ENCODE data around the gene IZUMO1.
"Not testable (repeated sequence)": the region's sequence is repeated elsewhere in the genome, so short reads cannot be mapped to it uniquely, and the experiment has no call there.

IZUMO1 gene

DNA sequence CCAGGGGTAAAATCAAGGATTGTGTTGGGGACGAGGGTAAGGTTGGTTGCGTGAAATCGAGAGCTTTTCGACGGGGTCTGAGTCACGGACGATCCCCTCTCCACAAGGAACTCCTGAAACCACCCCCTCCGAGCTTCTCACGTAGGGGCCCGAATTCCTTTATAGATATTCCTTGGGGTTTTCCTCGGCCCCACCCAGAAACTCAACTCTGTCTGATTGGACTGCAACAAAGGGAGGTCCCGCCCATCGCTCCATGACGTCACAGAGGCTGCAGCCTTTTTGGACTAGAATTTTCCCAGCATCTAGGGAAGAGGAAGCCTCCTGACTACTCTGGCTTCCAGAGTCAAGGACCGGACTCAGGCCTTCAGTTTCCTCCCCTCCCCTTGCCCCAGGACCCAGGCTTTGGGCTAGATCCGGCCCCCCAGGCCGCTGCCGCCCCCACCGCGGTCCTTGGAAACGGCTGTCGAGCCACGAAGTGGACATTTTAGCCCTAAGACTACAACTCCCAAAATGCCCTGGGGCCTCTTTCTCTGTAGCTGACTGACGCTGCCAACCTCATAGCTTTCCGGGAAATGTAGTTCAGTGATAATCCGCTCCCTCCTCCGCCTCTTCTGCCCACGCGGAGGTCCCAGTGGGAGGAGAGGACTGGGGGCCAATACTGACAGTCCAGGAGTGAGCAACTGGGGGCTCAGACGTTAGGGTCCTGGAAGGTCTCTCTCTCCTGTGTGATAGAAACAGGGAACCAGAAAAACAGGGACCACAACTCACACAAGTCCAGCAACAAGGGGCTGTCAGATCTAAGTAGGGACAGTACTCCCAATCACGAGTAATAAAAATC is at the start of gene IZUMO1:
Gene IZUMO1 (minus strand): TSS at position 172 of the 838 bp plus-strand sequence. CDS start 1,050 bp downstream, outside the sequence.
- DNase-seq (ENCODE audit: low read depth in 2 of 2), result no peak

DNA sequence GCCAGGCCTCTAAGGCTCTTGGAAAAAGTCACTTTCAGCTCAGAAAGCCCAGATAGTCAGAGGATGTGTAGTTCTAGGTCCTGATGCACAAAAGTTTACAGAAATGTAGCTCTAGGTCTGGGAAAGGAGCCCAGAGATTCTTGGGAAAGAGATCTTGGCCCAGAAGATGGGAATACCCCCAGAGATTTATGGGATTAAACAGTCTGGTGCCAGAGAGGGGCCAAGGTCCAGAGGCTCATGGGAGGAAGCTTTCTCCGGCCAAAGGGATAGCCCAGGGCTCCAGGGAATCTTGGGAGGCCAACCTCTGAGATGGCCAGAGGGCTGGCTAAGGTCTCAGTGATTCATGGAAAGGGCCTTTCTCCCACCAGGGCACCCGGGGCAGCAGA is 49.0 kb upstream of the IZUMO1 start:
- no peak for DNase-seq (ENCODE audit: low read depth in 2 of 2)

DNA sequence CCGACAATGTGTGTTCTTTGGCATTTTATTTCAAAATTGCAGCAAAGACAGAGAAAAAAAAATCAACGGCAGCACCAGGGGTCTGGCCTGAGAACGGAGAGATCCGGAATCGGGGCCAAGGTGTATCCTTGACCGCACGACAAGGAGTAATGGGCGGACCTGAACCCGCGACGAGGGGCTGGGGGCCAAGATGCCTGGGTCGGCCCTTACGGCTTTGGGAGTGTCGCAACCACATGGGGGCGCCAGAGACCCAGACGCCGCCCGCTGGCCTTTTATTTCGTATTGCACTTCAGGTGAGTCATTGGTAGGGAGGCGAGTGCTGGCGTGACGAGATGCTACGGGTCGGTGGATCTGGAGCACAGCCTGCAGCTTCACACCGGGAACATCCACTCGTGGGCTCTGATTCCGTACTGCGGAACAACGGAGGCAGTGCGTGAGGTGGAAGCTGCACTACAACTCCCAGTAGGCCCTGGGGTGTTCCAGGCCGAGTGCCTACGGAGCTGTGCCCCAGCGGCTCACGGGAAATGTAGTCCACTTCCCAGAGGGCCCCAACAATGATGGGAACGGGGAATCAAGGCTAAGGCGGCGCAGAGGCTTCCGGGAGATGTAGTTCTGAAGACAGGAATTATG is 48.5 kb upstream of the IZUMO1 start:
- peak; percentile 60 to 64 for DNase-seq (ENCODE audit: low read depth in 2 of 2)

DNA sequence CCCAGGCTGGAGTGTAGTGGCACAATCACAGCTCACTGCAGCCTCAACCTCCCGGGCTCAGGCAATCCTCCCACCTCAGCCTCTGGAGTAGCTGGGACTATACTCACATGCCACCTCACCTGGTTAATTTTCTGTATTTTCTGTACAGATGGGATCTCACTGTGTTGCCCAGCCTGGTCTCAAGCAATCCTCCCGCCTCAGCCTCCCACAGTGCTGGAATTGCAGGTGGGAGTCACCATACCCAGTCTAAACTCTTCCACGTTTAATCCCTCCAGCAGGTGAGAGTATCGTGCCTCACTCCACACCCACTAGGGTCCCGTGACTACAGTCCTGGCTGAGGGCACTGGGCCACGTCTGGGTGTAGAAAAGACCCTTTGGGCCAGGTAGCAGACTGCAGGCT is 47.6 kb upstream of the IZUMO1 start:
- no peak for DNase-seq (ENCODE audit: low read depth in 2 of 2)

DNA sequence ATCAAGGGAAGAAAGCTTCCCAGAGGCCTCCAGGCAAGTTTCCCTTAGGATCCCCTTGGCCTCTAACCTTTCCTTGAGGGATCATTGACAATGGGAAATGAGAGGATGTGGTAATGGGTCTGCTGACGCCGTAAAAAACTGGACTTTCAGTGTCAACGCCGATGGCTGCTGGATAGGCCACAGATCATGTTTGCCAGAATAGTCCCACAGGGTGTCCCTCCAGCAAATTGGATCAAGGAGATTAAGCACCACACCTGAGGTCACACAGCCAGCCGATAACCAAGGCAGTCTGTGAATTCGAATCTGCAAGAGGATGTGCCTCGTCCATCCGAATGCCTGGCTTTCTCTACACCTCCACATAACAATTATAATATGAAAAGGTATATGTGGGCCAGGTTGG is 46.6 kb upstream of the IZUMO1 start:
- no peak for DNase-seq (ENCODE audit: low read depth in 2 of 2)

DNA sequence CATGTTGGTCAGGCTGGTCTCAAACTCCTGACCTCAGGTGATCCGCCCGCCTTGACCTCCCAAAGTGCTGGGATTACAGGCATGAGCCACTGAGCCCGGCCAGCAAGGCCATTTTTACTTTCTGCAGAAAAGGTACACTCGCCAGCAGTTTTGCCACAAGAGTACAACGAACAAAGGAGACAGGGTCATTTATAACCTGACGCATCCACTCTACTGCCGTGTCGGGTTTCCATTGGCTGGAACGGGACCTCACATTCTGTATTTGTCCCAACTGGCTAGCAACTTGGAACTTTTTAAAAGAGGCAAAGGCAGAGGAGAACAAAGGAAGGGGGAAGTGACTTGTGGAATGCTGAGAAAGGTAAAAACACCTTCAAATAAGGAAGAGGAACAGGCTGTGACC is 40.6 kb upstream of the IZUMO1 start:
- not testable (repeated sequence) for DNase-seq (ENCODE audit: low read depth in 2 of 2)

GRCh38 chr19:48786422-48786821 is 39.7 kb upstream of the IZUMO1 start:
- DNase-seq (ENCODE audit: low read depth in 2 of 2), result not testable (repeated sequence)

DNA sequence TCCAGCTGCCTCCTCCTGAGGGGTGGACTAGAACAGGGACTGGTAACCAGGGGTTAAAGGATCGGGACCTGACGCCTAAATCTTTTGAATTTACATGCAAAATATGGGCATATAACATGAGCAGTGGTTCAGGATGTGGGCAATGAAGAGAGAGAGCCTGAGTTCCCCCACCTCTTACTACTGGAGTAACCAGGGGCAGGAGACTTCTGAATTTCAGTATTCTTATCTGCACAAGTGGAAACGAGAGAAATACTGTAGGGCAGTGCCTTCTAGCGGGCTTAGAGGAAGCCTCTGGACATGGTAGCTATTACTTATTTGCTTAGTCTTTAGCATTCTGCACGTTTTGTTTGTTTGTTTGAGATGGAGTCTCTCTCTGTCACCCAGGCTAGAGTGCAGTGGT is 37.8 kb upstream of the IZUMO1 start:
- DNase-seq (ENCODE audit: low read depth in 2 of 2), result no peak

- DNase-seq (ENCODE audit: low read depth in 2 of 2), result no peak
Observed at GRCh38 chr19:48780631-48781391, 34.1 kb upstream of the IZUMO1 start.

DNA sequence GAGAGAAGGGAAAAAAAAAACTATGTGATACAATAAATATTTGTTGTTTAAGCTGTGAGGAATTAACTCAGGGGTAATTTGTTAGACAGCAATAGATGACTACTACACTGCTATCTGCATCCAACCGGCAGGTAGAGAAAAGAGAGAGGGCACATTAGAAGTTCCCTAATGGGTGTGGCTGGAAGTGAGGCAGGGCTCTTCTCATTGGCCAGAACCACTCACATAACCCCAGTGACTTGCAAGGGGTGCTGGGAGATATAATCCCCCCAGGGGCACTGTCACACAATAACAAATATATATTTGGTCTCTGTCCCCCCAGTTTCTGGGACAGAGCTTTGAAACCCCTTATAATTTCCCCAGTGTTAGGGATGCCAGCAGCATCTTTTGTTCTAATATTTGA is 32.9 kb upstream of the IZUMO1 start:
- no peak for DNase-seq (ENCODE audit: low read depth in 2 of 2)

- DNase-seq (ENCODE audit: low read depth in 2 of 2), result no peak
Observed at GRCh38 chr19:48777720-48778119, 31.0 kb upstream of the IZUMO1 start.

- no peak for DNase-seq (ENCODE audit: low read depth in 2 of 2)
Observed at GRCh38 chr19:48777139-48777538, 30.4 kb upstream of the IZUMO1 start.

- DNase-seq (ENCODE audit: low read depth in 2 of 2), result no peak
Observed at GRCh38 chr19:48772503-48772953, 25.8 kb upstream of the IZUMO1 start.

DNA sequence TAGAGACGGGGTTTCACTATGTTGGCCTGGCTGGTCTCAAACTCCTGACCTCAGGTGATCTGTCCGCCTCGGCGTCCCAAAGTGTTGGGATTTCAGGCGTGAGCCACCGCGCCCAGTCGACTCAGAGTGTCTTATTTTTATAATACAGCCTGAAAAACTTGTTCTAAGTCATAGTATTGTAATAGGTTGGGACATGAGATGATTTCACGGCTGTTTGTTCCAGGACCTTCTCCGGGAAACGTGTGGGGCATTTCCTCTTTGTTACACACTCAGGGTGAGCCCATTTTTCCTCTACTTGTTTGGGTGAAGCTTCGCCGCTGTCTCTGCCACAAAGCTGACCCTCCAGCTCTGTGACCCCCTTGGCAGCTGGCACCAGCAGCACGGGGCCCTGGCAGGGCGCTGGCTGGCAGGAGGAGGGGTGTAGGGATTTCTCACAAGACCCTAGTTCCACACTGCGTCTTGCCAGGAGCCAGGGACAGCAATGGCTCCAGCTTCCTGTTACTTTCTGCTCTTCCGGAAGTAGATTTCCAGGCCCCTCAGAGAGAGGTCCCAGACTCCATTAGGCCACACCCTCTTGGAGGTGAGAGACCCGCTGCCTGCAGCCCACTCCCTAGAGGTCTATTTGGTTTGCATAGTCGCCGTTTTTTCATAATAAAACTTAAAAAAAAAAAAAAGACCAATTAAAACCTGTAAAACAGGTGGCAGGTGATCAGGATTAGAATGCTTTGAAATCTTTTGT is 24.2 kb upstream of the IZUMO1 start:
- DNase-seq (ENCODE audit: low read depth in 2 of 2), result no peak

DNA sequence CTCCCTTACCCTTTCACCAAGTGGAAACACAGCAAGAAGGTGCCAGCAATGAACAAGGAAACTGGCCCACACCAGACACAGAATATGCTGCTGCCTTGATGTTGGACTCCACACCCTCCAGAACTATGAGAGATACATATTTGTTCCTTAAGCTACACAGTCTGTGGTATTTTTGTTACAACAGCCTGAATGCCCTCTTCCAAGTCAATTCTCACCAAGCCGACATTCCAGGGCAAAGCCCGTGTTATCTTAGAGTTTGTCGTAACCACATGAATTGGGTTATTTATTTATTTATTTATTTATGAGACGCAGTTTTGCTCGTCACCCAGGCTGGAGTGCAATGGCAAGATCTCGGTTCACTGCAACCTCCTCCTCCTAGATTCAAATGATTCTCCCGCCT is 23.6 kb upstream of the IZUMO1 start:
- DNase-seq (ENCODE audit: low read depth in 2 of 2), result no peak

DNA sequence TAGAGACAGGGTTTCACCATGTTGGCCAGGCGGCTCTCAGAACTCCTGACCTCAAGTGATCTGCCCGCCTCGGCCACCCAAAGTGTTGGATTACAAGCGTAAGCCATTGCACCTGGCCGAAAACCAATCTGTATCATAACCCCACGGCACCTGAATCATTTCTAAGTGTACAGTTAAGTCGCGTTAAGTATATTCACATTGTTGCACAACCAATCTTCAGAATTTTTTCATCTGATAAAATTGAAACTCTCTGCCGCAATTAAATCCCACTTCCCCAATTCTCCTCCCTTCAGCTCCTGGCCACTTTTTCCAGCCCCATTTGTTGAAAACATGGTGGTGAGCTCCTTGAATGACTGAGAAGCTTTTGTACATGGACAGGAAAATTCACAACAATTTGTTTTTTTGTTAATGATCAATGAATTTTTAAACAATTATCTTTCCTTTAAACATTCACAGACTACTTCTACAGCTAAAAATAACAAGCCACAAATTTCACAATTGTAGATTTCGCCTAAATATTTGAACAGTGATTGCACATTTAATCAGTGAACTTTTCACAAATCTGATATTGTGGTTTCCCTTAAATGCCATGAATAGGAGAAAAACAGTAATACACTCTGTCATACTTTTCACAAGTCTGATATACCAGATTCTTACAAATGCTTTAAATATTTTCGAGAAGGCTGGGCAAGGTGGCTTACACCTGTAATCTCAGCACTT is 22.4 kb upstream of the IZUMO1 start:
- DNase-seq (ENCODE audit: low read depth in 2 of 2), result no peak

GRCh38 chr19:48768171-48768753 is 21.6 kb upstream of the IZUMO1 start:
- not testable (repeated sequence) for DNase-seq (ENCODE audit: low read depth in 2 of 2)

GRCh38 chr19:48765816-48766215 is 19.1 kb upstream of the IZUMO1 start:
- not testable (repeated sequence) for DNase-seq (ENCODE audit: low read depth in 2 of 2)

DNA sequence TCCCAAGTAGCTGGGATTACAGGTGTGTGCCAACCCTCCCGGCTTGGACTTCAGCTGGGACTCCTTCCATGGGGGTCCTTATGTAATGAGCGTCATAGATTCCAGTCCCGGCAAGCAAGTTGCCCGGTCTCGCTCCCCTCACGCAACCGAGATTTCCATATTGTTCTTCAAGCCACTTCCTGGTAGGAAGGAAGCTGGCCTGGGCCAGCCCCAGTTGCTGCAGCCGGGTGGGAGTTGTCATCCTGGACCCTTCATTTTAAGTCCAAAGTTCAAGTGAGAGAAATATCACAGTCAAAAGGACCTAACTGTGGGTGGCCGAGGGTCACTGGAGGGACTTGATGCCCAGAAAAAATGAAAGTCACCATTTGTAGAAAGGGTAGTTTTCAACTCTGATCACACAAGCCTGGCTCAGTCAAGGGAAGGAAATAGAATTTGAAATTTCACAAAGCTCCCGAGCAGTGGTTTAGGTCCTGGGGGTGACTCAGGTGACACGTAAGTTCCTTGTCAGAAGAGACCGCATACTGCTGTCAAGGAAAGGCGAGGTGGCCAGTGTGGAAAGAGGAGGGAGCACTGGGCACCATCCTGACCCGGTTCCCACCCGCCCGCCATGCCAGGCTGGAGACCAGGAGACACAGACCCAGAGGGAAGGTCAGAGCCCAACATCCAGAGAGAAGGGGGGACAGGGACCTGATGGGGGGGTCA is 13.9 kb upstream of the IZUMO1 start:
- no peak for DNase-seq (ENCODE audit: low read depth in 2 of 2)

- DNase-seq (ENCODE audit: low read depth in 2 of 2), result no peak
Observed at GRCh38 chr19:48757741-48758144, 11.0 kb upstream of the IZUMO1 start.

All from stimulated activated CD8-positive, alpha-beta memory T cell treated with anti-CD3 and anti-CD28 coated beads, Interleukin-15, amount 100 ng/mL, for 4 hours (primary cell).